ENCODE results near the gene EFNA5.

EFNA5 gene

DNA sequence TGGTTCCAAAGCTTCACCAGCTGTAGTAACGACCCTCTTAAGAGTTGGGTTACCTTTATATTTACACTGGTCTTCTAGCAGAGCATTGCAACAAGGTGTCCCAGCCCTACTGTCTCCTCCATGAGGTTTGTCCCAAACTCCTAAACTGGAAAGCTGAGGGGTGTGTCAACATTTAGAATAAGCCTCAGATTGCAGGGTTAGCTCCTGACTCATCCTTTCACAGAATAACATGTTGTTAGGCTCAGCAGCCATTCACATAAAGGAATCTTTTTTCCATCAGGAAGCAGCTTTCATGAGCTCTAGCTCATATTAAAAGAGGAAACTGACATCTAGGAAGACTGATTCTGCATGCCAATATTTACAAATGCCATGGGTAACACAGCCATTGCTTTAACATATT, 238.7 kb downstream of the EFNA5 start:
- Histone ChIP-seq H3K36me3 (ENCODE audit: control insufficient read depth, insufficient read depth, low read length) (no peaks in the 10 kb centered on the region), H3K27me3 (replicated peaks; ENCODE audit: control insufficient read depth, insufficient read depth, low read length) (no peaks in the 10 kb centered on the region), H3K4me3 (replicated peaks; ENCODE audit: low read depth, low read length) (no peak overlapping the region)
- DNase-seq (ENCODE audit: extremely low read depth, insufficient read length) = no peak
- TF ChIP-seq, protein P1, sequence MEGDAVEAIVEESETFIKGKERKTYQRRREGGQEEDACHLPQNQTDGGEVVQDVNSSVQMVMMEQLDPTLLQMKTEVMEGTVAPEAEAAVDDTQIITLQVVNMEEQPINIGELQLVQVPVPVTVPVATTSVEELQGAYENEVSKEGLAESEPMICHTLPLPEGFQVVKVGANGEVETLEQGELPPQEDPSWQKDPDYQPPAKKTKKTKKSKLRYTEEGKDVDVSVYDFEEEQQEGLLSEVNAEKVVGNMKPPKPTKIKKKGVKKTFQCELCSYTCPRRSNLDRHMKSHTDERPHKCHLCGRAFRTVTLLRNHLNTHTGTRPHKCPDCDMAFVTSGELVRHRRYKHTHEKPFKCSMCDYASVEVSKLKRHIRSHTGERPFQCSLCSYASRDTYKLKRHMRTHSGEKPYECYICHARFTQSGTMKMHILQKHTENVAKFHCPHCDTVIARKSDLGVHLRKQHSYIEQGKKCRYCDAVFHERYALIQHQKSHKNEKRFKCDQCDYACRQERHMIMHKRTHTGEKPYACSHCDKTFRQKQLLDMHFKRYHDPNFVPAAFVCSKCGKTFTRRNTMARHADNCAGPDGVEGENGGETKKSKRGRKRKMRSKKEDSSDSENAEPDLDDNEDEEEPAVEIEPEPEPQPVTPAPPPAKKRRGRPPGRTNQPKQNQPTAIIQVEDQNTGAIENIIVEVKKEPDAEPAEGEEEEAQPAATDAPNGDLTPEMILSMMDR (IDR thresholded peaks at IDR 0.05; ENCODE audit: insufficient read depth, low read length, poor library complexity, severe bottlenecking) = no peak

DNA sequence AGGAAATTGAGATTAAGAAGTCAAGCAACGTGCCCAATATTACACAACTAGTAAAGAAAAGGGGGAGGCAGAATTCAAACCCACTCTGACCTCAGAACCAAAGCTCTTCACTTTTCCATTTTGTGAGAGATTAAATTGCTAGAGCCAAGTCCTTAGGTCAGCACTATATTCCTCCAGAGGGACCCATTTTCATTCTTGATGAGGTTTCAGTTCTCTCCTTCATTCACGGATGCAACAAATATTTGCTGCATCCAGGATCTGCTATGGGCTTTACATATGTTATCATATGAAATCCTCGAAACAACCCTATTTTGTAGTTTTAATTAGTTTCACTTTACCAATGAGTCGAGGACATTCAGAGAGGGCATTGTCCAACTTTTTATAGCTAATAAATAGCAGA, 239.2 kb downstream of the EFNA5 start:
- TF ChIP-seq, protein P1 (IDR thresholded peaks at IDR 0.05; ENCODE audit: insufficient read depth, low read length, poor library complexity, severe bottlenecking) = no peak
- DNase-seq (ENCODE audit: extremely low read depth, insufficient read length) = no peak
- no peaks in the 10 kb centered on the region for H3K36me3 ChIP-seq (ENCODE audit: control insufficient read depth, insufficient read depth, low read length)

DNA sequence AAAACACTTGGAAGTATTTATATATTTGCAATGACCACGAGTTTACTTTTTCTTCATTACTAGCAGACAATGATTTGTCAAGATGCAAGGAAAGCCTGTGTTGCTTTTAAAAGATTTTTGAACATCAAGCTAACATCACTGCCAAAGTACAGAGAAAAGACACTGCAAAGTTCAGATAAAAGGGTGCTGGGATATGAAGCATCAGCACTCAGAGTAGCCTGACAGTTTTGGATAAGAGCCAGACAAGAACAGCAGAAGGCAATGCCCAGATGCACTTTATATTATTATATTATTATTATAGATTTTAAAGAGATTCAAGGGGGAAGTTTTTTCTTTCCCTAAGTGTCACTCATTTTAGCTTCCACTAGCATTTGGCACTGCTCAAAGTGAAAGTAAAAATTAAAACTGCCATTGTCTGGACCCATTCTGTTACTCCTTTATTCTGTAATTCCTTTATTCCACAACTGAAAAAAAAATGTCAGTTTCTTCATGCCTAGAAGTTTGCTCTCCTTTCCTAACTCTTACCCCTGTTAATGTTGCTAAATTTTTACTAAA, 240.6 kb downstream of the EFNA5 start:
- Histone ChIP-seq H3K4me3 (replicated peaks; ENCODE audit: low read depth, low read length) (no peak overlapping the region), H3K27me3 (replicated peaks; ENCODE audit: control insufficient read depth, insufficient read depth, low read length) (no peaks in the 10 kb centered on the region), H3K36me3 (ENCODE audit: control insufficient read depth, insufficient read depth, low read length) (no peaks in the 10 kb centered on the region)
- no peak for DNase-seq (ENCODE audit: extremely low read depth, insufficient read length)
- TF ChIP-seq, protein P1 (IDR thresholded peaks at IDR 0.05; ENCODE audit: insufficient read depth, low read length, poor library complexity, severe bottlenecking) = no peak

More for the DNA sequence above, 239.2 kb downstream of the EFNA5 start:
- H3K27me3 ChIP-seq (replicated peaks; ENCODE audit: control insufficient read depth, insufficient read depth, low read length) = no peaks in the 10 kb centered on the region
- H3K4me3 ChIP-seq (replicated peaks; ENCODE audit: low read depth, low read length) = no peak overlapping the region

DNA sequence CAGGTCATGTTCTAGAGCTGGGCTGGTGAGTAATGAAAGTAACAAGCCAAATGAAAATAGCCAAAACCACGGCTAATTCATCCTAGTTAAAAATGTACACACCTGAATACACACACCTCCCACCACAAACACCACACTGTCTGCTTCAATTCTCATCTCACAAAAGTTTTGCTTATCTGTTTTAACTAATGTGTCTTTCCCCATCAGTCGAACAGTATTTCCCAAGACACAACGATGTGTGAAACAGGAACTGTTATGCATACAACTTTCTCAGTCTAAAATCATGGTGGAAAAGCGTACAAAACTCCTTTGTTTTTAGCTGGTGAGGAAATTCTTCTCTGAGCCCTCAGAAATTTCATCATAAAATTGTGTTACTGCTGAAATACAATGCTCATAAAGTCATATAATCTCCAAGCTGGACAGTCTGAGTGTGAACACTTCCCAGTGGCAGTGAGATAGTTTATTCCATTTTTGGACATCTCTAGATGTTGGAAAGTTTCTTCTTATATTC, 242.4 kb downstream of the EFNA5 start:
- Histone ChIP-seq H3K27me3 (replicated peaks; ENCODE audit: control insufficient read depth, insufficient read depth, low read length) (no peaks in the 10 kb centered on the region), H3K36me3 (ENCODE audit: control insufficient read depth, insufficient read depth, low read length) (no peaks in the 10 kb centered on the region), H3K4me3 (replicated peaks; ENCODE audit: low read depth, low read length) (no peak overlapping the region)
- DNase-seq (ENCODE audit: extremely low read depth, insufficient read length) = no peak
- TF ChIP-seq, protein P1 (IDR thresholded peaks at IDR 0.05; ENCODE audit: insufficient read depth, low read length, poor library complexity, severe bottlenecking) = no peak

DNA sequence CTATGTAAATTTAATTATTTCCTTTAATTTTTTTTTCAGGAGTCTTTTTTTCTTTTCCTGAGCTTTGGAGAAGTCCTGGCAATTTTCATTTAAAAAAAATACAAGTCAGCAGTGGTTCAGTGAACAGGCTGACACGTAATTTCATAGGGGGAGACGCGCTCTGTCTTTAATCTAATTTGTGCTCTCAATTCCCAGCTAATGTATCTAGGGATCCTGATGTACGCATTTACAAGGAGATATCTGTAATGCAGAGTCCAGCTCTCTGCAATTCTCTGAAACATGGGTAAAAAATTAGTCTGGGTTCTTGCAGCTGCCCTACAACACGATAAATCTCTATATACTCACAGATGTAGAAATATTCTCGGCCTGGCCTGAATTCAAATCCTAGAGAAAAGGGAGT, 243.9 kb downstream of the EFNA5 start:
- no peak overlapping the region for H3K4me3 ChIP-seq (replicated peaks; ENCODE audit: low read depth, low read length)
- H3K36me3 ChIP-seq (ENCODE audit: control insufficient read depth, insufficient read depth, low read length) = no peaks in the 10 kb centered on the region
- no peaks in the 10 kb centered on the region for H3K27me3 ChIP-seq (replicated peaks; ENCODE audit: control insufficient read depth, insufficient read depth, low read length)
- TF ChIP-seq, protein P1 (IDR thresholded peaks at IDR 0.05; ENCODE audit: insufficient read depth, low read length, poor library complexity, severe bottlenecking) = no peak
- DNase-seq (ENCODE audit: extremely low read depth, insufficient read length) = no peak

DNA sequence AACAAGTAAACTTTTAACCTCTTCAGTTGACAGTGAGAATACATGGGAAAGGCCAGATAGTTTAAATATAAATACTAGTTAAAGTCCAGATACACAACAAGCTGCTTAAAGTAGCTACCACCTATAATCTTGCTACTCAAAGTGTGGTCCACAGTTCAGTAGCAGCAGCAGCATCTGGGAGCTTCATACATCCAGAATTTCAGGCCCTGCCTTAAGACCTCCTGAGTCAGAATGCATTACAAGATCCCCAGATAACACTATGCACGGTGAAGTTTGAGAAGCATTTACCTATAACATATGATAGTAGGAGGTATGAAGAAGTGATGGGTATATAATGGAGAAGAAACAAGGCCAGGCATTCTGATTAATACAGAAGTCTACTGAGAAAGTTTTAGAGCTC, 244.5 kb downstream of the EFNA5 start:
- Histone ChIP-seq H3K4me3 (replicated peaks; ENCODE audit: low read depth, low read length) (no peak overlapping the region), H3K36me3 (ENCODE audit: control insufficient read depth, insufficient read depth, low read length) (no peaks in the 10 kb centered on the region), H3K27me3 (replicated peaks; ENCODE audit: control insufficient read depth, insufficient read depth, low read length) (no peaks in the 10 kb centered on the region)
- TF ChIP-seq, protein P1 (IDR thresholded peaks at IDR 0.05; ENCODE audit: insufficient read depth, low read length, poor library complexity, severe bottlenecking) = no peak
- no peak for DNase-seq (ENCODE audit: extremely low read depth, insufficient read length)

All from GM06990 (cell line).